Keratinocyte (primary cell): ENCODE measurements around the gene ERG.

ENCODE experiments used
- EZH2 ChIP-seq: IDR thresholded peaks from one replicate; pipeline ENCODE4 v1.6.1; 2012; ENCODE audit warnings: inconsistent platforms, mild to moderate bottlenecking, low read length, moderate library complexity
- TF ChIP-seq, protein P1 (sequence below), 3 experiments: IDR thresholded peaks in 1 of 3; conservative IDR thresholded peaks in 1 of 3; optimal IDR thresholded peaks in 1 of 3; 2 replicates in 2 of 3; 3 replicates in 1 of 3; pipeline versions ENCODE3 to v1.5.1; 2011; ENCODE audit warnings: low read length in 3 of 3, mild to moderate bottlenecking in 3 of 3, moderate library complexity in 2 of 3, control low read depth in 1 of 3, inconsistent platforms in 1 of 3; ENCODE audit not compliant: insufficient read depth in 2 of 3; ENCODE audit errors: extremely low read depth in 1 of 3

GRCh38 chr21:38439957-38440356 is 58.3 kb downstream of the ERG start:
- TF ChIP-seq, protein P1, sequence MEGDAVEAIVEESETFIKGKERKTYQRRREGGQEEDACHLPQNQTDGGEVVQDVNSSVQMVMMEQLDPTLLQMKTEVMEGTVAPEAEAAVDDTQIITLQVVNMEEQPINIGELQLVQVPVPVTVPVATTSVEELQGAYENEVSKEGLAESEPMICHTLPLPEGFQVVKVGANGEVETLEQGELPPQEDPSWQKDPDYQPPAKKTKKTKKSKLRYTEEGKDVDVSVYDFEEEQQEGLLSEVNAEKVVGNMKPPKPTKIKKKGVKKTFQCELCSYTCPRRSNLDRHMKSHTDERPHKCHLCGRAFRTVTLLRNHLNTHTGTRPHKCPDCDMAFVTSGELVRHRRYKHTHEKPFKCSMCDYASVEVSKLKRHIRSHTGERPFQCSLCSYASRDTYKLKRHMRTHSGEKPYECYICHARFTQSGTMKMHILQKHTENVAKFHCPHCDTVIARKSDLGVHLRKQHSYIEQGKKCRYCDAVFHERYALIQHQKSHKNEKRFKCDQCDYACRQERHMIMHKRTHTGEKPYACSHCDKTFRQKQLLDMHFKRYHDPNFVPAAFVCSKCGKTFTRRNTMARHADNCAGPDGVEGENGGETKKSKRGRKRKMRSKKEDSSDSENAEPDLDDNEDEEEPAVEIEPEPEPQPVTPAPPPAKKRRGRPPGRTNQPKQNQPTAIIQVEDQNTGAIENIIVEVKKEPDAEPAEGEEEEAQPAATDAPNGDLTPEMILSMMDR (optimal IDR thresholded peaks at IDR 0.05 in 1 of 3, IDR thresholded peaks at IDR 0.05 in 1 of 3, conservative IDR thresholded peaks at IDR 0.05 in 1 of 3; ENCODE audit: extremely low read depth in 1 of 3, insufficient read depth in 2 of 3, low read length in 3 of 3): no peak
- TF ChIP-seq EZH2: no peak
